ENCODE data around the gene SNRNP27.

Gene SNRNP27

DNA sequence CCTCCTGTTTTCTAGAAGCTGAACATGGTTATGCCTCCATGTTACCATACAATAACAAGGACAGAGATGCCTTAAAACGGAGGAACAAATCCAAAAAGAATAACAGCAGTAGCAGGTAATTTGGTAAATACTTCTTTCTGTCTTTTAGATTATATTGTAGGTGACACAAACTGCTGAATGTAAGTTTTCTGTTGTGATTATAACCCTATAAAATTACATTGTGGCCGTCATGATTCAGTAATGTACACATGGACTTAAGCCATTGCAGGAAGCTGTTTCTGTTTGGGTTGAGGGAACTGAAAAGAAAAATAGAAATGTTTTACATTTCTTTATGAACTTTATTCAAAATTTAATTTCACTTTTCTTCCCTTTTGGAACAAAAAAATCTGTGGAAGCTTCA lies 22.4 kb downstream of the SNRNP27 start:
- DNase-seq, result no peak

DNA sequence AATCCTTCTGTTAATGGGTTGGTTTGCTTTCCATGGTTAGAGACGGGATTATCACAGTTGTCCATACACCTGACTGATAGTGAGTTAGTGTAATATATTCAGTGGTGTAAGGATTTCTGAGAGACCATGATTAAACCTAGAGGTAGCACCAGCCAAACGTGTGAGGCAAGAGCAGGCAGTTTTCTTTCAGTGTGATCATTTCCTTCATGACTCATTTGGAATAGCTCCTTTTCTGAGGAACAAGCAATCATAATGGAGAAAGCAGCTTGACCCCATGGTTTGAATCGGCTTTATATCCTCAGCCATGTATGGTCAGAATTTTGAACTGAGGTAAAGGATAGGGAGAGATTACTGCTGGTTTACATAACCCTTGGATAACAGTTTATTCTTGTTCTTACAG lies 24.1 kb downstream of the SNRNP27 start:
- no peak for DNase-seq

DNA sequence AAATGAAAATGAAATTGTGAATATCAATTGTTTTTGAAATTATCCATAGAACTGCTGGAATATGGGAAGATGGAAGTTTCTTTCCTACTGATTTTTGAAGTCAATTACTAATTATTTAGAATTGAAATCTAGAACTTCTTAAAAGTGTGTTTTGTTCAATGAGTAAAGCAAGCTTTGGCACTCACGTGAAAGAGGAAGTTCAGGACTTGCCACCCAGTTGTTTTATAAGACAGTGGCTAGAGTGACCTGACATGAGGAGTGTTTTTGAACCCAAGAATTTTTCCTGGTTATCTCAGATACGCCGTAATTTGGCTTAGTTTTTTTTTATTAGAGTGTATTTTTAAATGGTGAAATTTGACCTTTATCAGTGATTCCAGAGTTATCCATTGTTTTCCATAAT lies 24.6 kb downstream of the SNRNP27 start:
- no peak for DNase-seq

DNA sequence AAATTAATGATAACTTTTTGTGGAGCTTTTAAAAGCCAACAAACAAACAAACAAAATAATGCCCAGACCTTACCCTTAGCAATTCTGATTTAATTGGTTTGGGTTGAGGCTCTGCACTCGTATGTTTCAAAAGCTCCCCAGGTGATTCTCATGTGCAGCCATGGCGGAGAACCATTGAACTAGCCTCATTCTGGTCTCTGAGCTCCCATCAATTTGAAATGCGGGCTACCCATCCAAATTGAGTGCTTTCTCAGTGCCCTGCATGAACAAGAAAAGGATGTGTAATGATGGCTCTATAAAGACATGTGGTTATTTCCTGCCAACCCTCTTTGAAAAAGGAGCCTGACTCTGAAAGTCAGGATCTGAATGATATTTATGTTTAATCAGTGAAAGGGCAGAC lies 29.4 kb downstream of the SNRNP27 start:
- no peak for DNase-seq

DNA sequence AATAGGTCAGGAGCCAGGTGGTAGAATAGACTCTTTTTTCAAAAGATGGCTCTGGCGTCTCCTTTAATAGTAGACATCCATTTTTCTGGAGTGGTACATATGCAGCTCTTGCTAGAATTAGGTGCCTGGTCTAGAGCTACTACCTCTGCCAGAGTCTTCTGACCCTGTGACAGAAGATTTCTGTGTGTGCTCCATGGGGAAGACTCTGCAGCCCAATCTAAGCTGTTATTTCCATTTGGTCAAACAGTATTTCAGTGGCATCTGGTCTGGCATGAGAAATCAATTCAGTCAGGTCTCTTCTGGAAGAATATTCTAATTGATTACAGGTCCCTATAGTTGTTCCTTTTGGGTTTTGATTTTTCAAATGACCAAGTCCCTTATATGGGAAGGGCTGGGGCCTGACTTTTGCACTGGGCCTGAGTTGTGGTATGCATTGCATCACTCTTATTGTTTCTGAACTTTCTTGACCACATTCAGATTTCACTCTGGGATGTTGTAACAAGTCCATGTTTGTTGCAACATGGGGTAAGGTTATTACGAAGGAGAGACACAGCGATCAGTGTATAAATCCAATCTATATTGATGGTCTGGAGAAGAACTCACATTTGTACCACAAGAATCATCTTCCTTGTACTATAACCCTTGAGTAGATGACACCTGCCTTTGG lies 33.2 kb downstream of the SNRNP27 start:
- DNase-seq, result no peak

DNA sequence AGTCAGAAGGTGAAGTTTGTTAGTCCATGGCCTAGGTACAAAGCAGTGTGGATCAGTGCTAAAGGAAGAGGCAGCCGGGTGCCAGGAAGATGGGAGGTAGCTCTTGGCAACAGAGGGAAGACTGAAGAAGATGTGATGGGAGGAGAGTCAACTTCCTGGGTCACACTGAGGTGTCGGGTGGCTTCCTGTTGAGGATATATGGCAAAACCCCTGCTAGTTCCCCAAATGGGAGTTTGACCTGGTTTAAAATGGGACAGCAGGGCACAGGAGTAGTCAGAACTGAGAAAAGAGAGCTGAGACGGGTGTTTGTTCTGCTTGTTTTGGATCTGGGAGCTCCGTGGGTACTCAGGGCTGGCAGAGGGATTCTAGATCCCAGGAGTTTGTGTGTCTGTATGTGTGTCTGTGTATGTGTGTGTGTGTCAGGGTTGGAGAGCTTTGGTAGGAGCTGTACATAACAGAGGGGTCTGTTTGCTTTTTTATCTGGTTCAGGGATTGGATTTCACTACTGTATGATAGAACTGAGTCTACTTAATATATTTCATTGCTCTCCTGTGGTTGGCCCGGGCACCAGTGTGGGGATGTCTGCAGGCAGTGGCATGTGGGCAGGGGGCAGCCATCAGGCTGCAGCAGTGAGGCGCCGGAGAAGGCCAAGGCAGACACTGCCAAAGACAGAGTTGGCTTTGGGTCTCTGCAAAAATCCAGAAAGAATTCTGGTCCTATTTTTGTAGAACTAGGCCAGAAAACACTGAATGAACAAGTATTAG lies 38.3 kb downstream of the SNRNP27 start:
- DNase-seq, result peak; percentile 41

DNA sequence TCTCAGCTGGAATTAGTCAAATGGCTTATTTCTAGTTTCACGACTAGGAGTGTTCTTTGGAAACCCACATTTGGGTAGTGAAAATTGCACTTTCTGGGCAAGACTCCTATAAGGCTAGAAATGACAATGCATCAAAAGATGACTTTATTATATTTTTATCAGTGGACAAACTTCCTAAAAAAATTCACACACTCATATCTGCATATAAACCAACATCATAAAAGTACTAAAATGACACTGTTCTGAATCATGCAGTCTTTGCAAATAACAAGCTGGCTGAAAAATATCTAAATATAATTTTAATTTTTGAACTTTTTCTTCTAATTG lies 38.8 kb downstream of the SNRNP27 start:
- no peak for DNase-seq

DNA sequence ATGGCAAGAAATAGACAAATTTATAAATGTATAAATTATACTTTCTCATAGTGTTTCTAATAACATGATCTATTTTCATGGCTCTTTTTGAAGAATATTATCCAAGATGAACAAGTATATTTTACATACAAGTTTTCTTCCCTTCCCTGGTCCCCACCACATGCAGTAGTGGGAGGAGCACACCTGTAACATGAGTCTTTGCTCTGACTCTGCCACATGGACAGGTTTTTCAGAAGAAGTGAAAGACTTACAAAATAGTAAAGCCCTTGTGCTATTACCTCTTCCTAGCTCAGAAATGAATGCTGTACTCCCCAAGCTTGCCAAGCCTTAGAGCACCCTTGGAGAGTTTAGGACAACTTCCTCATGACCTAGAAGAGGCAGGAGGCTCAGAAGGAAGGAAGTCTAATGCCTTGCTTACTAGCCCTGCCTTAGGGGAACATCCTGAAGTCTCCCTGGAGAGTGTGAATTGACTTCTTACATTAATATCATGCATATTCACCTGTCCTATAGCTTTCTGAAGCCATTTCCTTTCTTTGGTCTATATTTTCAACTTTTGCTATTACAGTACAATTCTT lies 39.6 kb downstream of the SNRNP27 start:
- DNase-seq, result no peak

DNA sequence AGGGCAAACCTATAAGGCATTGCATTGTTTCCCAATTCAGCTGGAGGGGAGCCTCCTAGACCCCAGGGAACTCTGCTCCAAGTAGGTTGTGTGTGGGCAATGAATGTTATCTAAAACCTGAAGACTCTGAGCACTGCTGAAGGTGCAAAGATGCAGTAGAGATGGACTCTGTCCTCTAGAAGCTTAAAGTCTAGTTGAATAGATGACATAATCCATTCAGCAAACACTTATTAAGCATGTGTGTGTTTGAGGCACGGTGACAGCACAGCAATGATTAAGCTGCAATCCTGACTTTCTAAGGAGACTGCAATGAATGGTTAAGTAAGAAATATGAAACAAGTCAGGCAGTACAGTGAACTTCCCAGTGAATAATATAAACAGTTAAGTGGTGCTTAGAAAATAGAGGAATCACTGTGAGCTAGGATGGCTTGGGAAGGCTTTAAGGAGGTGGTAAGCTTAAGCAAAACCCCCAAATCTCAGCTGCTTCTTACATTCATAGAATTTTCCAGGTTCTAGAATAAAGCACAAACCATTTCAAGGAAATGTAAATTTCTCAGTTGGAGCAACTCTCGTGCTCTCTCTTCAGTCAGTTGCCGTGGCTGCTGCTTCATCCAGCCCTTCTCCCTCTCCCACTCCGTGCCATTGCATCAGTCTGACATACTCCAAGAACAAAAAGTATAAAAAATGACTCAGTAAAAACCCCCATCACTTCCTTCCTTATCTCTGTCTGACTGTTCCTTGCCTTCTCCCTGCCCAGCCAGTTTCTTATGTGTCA lies 40.3 kb downstream of the SNRNP27 start:
- no peak for DNase-seq

DNA sequence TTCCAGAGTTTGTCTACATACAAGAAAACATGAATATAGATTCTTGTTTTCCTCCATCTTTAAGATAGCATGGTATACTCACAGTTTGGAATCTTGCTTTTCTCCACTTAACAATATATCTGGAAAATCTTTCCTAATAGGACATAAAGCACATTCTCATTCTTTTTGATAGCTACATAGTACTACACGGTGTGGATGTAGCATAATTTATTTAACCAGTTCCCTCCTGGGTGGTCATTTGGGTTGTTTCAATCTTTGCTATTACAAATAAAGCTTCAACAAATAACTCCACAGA lies 40.8 kb downstream of the SNRNP27 start:
- DNase-seq, result no peak

DNA sequence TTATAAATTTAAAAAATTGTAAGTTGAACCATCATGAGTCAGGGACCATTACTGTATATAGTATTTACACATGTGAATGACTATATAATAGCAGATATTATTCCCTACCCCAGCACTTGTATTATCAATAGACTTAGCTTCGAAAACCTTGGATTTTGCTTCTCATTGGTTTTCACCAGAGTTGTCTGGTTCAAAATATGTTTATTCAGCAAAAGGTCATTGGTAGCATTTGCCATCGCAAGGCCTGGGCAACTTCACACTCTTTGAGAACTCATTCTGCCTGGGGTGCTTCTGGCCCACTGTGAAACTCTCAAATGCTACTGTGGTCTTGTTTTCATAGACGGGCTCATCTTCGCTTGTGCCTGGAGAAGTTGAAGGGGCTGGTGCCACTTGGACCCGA lies 41.3 kb downstream of the SNRNP27 start:
- DNase-seq, result no peak

DNA sequence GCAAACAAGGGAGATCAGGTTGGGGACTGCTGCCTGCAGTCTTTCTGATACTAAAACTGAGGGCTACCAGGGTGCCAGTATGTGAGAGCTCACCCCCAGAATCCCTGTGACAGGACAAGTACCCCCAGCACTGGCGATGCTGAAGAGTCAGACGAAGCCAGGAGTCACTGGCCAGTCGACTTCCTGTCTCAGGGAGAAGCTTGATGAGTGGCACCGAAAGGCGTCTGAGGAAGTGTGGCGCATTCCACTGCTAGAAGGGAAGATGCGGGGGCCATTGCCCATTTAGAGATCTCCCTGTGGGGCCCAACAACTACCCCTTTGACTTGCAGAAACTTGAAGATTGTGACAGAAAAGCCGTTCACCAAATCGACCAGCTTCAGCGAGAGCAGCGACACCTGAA lies 43.1 kb downstream of the SNRNP27 start:
- no peak for DNase-seq

DNA sequence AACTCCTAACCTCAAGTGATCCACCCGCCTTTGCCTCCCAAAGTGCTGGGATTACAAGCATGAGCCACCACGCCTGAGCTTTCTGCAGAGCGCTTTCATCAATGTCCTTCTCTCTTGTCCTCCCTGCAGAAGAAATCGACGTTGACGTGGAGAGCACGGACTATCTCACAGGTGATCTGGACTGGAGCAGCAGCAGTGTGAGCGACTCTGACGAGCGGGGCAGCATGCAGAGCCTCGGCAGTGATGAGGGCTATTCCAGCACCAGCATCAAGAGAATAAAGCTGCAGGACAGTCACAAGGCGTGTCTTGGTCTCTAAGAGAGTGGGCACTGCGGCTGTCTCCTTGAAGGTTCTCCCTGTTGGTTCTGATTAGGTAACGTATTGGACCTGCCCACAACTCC lies 44.2 kb downstream of the SNRNP27 start:
- no peak for DNase-seq

DNA sequence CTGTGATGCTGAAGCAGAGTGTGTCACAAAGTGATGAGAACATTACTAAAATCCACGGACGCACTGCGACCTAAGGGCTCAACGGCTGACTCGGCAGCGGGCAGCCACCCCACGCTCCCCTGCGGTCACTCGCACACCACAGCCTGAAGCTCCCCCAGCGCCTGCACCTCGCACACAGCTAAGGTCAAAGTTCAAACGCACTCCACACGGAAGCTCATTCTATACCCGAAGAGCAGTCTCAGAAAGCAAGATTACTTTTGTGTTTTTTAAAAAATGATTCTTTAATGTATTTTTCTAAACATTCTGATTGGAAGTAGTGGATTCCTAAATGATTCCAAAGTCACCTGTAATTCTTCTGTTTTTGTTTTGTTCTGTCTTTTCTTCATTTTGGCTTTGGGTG lies 46.0 kb downstream of the SNRNP27 start:
- no peak for DNase-seq

DNA sequence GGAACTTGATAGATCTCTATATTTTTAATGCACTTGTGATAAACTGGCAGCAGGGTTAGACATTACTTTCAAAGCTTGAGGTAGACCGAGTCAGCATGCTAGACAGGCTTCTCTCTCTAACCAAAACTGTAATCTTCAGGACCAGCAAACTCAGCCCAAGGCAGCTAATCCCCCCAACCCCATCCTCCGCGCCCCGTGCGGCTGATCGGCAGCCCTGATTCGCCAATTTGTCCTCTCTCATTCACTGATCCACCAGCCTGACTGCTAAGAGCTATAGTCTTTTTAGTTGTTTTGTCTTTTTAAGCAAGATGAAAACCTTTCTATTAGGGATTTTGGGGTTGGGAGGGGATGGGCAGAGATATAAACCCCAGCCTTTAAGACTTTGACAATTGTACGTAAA lies 46.9 kb downstream of the SNRNP27 start:
- no peak for DNase-seq

DNA sequence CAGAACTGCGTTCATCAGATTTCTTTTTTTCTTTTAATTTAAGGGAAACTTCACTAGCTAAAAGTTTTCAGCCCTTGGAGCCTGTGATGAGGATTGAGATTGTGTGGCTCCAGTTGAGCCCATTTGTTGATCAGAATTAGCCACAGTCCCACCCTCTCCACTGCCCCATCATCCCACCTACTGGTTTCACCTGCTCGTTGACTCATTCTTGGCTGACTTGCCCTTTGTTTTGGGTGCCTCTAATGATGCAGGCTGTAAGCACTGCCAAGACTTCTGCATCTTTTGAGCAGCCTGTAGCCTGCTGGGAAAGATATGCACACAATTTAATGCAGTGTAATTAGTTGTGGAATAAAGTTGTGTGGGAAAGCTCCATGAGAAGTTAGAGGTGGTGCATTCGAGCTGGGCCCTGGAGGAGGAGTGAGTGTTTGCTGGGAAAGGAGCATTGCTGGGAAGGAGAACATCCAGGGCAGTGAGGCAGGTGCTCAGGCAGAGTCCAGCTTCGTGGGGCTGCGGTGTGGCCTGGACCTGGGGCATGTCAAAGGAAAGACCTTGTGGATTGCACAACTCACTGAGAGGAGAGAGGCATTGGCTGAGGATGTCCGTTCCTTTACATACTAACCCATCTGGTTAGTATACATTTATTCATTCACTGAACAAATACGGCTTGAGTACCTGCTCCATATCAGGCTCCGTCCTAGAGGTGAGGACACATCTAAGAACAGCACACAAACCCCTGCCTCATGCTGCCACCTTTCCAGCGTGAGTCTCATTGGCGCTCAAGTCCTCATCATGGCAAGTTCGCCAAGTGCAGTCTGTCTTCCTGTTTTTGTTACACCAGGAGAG lies 49.5 kb downstream of the SNRNP27 start:
- DNase-seq, result no peak

DNA sequence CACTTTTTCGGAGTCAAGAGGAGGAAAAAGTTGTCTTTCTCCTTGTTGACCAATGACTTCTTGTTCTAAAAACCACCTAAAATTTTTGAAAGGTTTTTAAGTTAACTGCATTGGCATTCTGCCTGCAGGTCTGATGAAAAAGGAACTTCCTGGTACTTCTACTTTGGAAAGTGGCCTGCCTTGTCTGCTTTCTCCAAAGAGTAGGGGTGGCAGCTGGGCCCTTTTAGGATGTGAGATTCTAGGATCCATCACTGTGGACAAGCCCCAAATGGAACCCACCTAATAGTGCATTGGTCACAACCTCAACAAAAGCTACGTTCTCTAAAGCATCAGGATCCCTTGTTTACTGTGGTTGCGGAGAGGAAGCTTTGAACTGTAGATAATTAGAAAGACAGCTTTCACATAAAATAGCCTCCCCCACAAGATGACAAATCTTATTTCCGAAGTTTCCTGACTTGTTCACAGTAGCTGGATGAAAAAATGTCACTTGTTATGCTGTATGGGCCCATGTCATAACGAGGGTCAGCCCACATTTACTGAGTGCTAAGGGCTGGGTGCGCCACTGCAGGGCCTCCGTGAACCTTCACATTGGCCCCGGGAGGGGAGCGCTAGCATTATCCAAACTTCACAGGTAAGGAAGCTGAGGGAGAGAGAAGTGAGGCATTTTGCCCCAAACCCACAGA lies 50.2 kb downstream of the SNRNP27 start:
- DNase-seq, result no peak

DNA sequence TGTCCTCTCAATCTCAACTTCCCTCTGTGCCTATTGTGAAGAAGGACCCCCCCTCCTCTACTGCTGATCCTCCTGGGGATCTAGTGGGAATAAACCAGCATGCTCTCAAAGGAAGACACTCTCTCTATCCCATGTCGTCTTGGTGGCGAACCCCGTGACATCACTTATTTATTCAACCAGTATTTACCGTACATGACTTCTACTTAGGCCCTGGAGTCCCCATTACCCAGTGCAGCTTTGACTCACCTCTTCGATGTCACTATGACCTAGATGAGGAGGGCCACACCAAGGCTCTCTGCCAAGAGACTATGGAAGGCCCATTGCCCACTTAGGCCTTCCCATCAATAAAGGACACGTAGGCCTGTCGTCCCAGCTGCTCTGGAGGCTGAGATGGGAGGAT lies 51.0 kb downstream of the SNRNP27 start:
- no peak for DNase-seq

DNA sequence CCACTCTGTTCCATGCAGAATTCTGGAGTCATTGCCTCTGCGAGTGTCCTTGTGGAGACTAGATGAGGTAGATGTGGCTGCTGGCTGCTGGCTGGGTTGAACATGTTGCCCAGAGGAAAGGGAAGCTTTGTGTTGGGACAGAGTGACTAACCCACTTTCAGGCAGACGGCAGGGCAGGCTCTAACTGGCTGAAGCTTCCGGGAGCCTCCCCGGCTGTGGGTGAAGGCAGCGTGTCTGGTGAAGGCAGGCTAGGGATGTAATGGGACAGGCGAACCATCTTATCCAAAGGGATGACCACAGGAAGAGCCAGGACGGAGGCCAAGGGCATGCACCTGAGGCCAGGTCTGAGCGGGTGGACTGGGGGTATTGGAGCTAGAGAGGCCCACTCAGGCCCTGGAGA lies 51.7 kb downstream of the SNRNP27 start:
- no peak for DNase-seq

DNA sequence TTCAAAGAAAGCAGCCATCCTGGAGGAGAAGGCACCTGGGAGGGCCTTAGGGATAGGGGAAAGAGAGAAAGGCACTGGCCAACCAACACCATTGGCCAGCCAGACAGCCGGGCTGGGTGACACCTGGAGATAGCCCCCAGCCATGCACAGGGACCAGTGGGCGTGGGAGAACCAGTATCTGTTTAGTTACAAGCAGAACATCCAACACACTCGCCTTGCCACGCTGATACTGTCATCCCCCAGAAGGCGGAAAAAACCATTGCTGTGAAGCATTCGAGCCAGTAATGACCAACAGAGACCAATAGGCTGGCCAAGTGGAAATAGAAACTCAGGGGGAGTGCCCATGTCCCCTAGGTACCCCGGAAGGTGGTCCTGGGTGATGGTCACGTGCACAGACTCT lies 52.2 kb downstream of the SNRNP27 start:
- DNase-seq, result no peak

DNA sequence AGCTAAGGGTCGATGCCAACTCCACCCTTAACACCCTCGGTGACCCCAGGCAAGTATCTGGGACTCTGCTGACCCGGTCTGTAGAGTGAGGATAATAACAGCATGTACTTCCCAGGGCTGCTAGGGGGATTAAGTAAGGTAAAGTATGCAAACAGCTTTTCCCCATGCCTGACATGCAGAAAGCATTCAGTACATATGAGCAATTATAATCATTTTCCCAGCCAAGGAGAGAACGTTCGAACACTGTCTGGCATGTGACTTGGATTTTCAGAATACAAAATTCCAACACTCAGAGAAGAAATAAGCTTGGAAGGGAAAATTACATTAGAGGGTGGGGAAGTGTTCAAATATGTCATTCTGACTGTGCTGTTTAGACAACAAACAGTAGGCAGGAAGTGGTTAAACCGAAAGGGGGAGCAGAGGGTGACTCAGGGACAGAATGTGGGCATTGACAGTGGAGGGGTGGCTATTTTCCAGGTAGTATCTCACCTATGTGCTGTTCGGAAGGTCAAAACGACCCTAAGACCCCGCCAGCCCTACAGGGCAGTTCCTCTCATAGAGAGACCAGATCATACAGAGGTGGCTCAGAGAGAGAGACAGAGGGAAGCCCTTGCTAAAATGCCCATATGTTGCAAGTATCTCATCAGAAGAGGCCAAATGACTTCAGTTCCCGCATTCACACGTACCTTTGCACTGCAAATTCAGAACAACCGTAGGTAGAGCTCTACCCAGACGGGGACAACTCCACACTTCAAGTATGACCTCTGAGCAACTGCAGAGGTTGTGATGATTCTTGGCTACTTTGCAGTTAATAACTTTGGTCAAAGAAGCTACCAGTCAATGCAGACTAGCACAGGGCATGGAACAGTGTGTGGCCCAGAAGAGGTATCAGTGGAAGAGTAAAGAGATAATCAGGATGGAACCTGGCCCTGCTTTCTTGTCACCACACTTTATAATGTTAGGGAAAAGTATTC lies 52.9 kb downstream of the SNRNP27 start:
- DNase-seq, result no peak
